HCT116 (cell line): Measurements from ENCODE around the gene BBS9. TPM values are rescaled to one million over a fixed set of nuclear protein-coding genes. Genes with fewer than 3 reads are reported as not detected.

Source experiments
- ATAC-seq: fragments of 200-7000 bp; cut with Tn5 transposase; 2 replicates; pipeline ENCODE4 v1.9.1; 2020; ENCODE audit warnings: mild to moderate bottlenecking, moderate library complexity
- BruUV-seq: library from RNA; stranded (reverse); fragments of 400-500 nt; replicated peaks from 2 replicates; lab custom pipeline; 2021; lab: Mats Ljungman, UMichigan
- CTCF ChIA-PET: fragments of 300-600 bp; sonication (Branson Sonifier 250); formaldehyde crosslinking; loops from one replicate; lab custom pipeline; 2021; ENCODE audit warnings: antibody characterized with exemption; lab: Charles Lee
- POLR2A ChIA-PET: fragments of 300-600, 350-600 bp; sonication (Branson Sonifier 250); formaldehyde crosslinking; loops from one replicate; lab custom pipeline; 2021; ENCODE audit warnings: antibody characterized with exemption; lab: Charles Lee
- RAD21 ChIA-PET, 2 experiments: fragments of 300-600 bp; sonication (Branson Sonifier 250); formaldehyde crosslinking; loops; one replicate each; lab custom pipeline; 2023; ENCODE audit warnings: low total read pairs in 2 of 2; ENCODE audit not compliant: uncharacterized antibody in 2 of 2, unreplicated experiment in 2 of 2, low non-redundant PET in 1 of 2; lab: Charles Lee
- DNase-seq: peaks from one replicate; pipeline ENCODE4 v3.0.0-alpha.2; 2010; ENCODE audit warnings: low read depth, low spot score
- H2AFZ ChIP-seq: fragments of 200-600 bp; shearing (Covaris generic), sonication (generic); 2 replicates; pipeline ENCODE4 v1.6.1; 2017; ENCODE audit warnings: low read depth, mixed run types, mixed read lengths, antibody characterized with exemption, low read length; ENCODE audit not compliant: poor library complexity, severe bottlenecking
- H3K27ac ChIP-seq: 2 replicates; pipeline ENCODE4 v1.5.1; 2012; ENCODE audit warnings: low read depth, low read length
- H3K27me3 ChIP-seq: fragments of 200-600 bp; sonication (generic); 2 replicates; pipeline ENCODE4 v1.6.1; 2016; ENCODE audit warnings: mixed run types, low read length, mixed read lengths; ENCODE audit not compliant: insufficient read depth
- H3K36me3 ChIP-seq, 2 experiments: fragments of 200-500 bp in 1 of 2; fragments of 200-600 bp in 1 of 2; sonication (Bioruptor generic) in 1 of 2; sonication (generic) in 1 of 2; 2 replicates each; pipeline versions ENCODE4 v1.5.1 to v1.6.1; 2014 to 2016; ENCODE audit warnings: low read length in 2 of 2, inconsistent platforms in 1 of 2, mixed read lengths in 1 of 2, mixed run types in 1 of 2; ENCODE audit not compliant: insufficient read depth in 2 of 2, control insufficient read depth in 1 of 2
- H3K4me1 ChIP-seq, 2 experiments: fragments of 200-600 bp in 1 of 2; sonication (generic) in 1 of 2; 2 replicates each; pipeline versions ENCODE4 v1.5.1 to v1.6.1; 2012 to 2017; ENCODE audit warnings: low read length in 2 of 2, inconsistent platforms in 1 of 2, mild to moderate bottlenecking in 1 of 2, mixed read lengths in 1 of 2, mixed run types in 1 of 2, moderate library complexity in 1 of 2; ENCODE audit not compliant: insufficient read depth in 2 of 2, control insufficient read depth in 1 of 2
- H3K4me2 ChIP-seq: fragments of 200-600 bp; sonication (generic); 2 replicates; pipeline ENCODE4 v1.6.1; 2017; ENCODE audit warnings: mixed run types, low read length, mixed read lengths
- H3K4me3 ChIP-seq, 2 experiments: fragments of 200-600 bp in 1 of 2; sonication (generic) in 1 of 2; replicated peaks in 1 of 2; 2 replicates each; pipeline ENCODE4 v1.5.1; 2011 to 2016; ENCODE audit warnings: low read length in 2 of 2, control low read depth in 1 of 2, low read depth in 1 of 2, mild to moderate bottlenecking in 1 of 2, mixed read lengths in 1 of 2, mixed run types in 1 of 2
- H3K79me2 ChIP-seq: fragments of 200-600 bp; sonication (generic); 2 replicates; pipeline ENCODE4 v1.6.1; 2017; ENCODE audit warnings: mild to moderate bottlenecking, mixed run types, low read length, moderate library complexity, mixed read lengths; ENCODE audit not compliant: insufficient read depth
- H3K9ac ChIP-seq: fragments of 200-600 bp; sonication (generic); 2 replicates; pipeline ENCODE4 v1.6.1; 2016; ENCODE audit warnings: low read length, mixed read lengths
- H3K9me2 ChIP-seq: fragments of 200-600 bp; sonication (generic), shearing (Covaris generic); 2 replicates; pipeline ENCODE4 v1.6.1; 2017; ENCODE audit warnings: mixed run types, mild to moderate bottlenecking, moderate library complexity; ENCODE audit not compliant: insufficient read depth
- H3K9me3 ChIP-seq, 2 experiments: fragments of 200-500 bp in 1 of 2; fragments of 200-600 bp in 1 of 2; sonication (Bioruptor generic) in 1 of 2; sonication (generic) in 1 of 2; 2 replicates each; pipeline ENCODE4 v1.6.1; 2014 to 2017; ENCODE audit warnings: low read length in 2 of 2, mixed read lengths in 2 of 2, inconsistent platforms in 1 of 2, low read depth in 1 of 2, mild to moderate bottlenecking in 1 of 2, mixed run types in 1 of 2, moderate library complexity in 1 of 2; ENCODE audit not compliant: control insufficient read depth in 1 of 2, insufficient read depth in 1 of 2
- H4K20me1 ChIP-seq: fragments of 200-600 bp; sonication (generic), shearing (Covaris generic); 2 replicates; pipeline ENCODE4 v1.6.1; 2017; ENCODE audit warnings: mixed run types, mild to moderate bottlenecking, moderate library complexity; ENCODE audit not compliant: insufficient read depth
- CBX3 ChIP-seq: IDR thresholded peaks from 2 replicates; pipeline ENCODE4 v1.6.1; 2012; ENCODE audit warnings: low read depth
- CEBPB ChIP-seq: IDR thresholded peaks from 2 replicates; pipeline ENCODE4 v1.6.1; 2012; ENCODE audit warnings: low read depth
- CTCF ChIP-seq, 3 experiments: fragments of 200-600 bp in 1 of 3; sonication (generic) in 1 of 3; IDR thresholded peaks in 2 of 3; conservative IDR thresholded peaks in 1 of 3; 2 replicates each; pipeline ENCODE4 v1.5.1; 2012 to 2017; ENCODE audit warnings: low read depth in 2 of 3, low read length in 2 of 3, antibody characterized with exemption in 1 of 3, borderline replicate concordance in 1 of 3, control low read depth in 1 of 3, mild to moderate bottlenecking in 1 of 3, mixed read lengths in 1 of 3, mixed run types in 1 of 3, moderate library complexity in 1 of 3; ENCODE audit not compliant: insufficient read depth in 1 of 3
- EZH2 ChIP-seq: fragments of 200-600 bp; sonication (generic); IDR thresholded peaks from 2 replicates; pipeline ENCODE4 v1.6.1; 2017; ENCODE audit warnings: antibody characterized with exemption, mixed run types
- FOSL1 ChIP-seq: IDR thresholded peaks from 2 replicates; pipeline ENCODE4 v1.6.1; 2012; ENCODE audit warnings: low read depth
- JUND ChIP-seq: IDR thresholded peaks from 2 replicates; pipeline ENCODE4 v1.6.1; 2012
- RAD21 ChIP-seq: IDR thresholded peaks from 2 replicates; pipeline ENCODE4 v1.6.1; 2012; ENCODE audit warnings: low read depth, mild to moderate bottlenecking
- REST ChIP-seq: IDR thresholded peaks from 2 replicates; pipeline ENCODE4 v1.6.1; 2012; ENCODE audit warnings: low read depth
- SP1 ChIP-seq: IDR thresholded peaks from 2 replicates; pipeline ENCODE4 v1.6.1; 2012; ENCODE audit warnings: low read depth
- ZBTB33 ChIP-seq: IDR thresholded peaks from 2 replicates; pipeline ENCODE4 v1.6.1; 2011; ENCODE audit warnings: mild to moderate bottlenecking, low read length, moderate library complexity; ENCODE audit not compliant: insufficient replicate concordance; ENCODE audit errors: extremely low read depth
- ZFX ChIP-seq: fragments of 450-650 bp; IDR thresholded peaks from 2 replicates; pipeline ENCODE4 v1.6.1; 2017
- intact Hi-C: fragments of 100-400 bp; cut with micrococcal nuclease; formaldehyde crosslinking; loops from 2 replicates; pipeline ENCODE4 v1.10.0; 2022
- total RNA-seq: library from RNA; stranded (reverse); gene quantifications from one replicate; pipeline ENCODE4 v1.2.1, GENCODE V29; 2021; ENCODE audit not compliant: unreplicated experiment

BBS9 gene
- total RNA-seq, 1 experiment from 2014 or later: 7.1 TPM

- peaks cover 0 to 3% of the 10 kb centered on the region in 2 experiments; a peak in 1 of 4 replicates for H3K4me1 ChIP-seq
- ATAC-seq: no peak
- intact Hi-C loops: no loop called here
- H3K36me3 ChIP-seq: no peaks in the 10 kb centered on the region
- H4K20me1 ChIP-seq: no peaks in the 10 kb centered on the region
- TF ChIP-seq JUND: no peak
- TF ChIP-seq ZBTB33: no peak
- TF ChIP-seq CEBPB: no peak
- no peak for TF ChIP-seq SP1
- TF ChIP-seq EZH2: no peak
- TF ChIP-seq RAD21: no peak
- no peak for TF ChIP-seq ZFX
- TF ChIP-seq CBX3: no peak
- TF ChIP-seq FOSL1: no peak
- TF ChIP-seq CTCF (IDR thresholded peaks at IDR 0.05 in 2 of 3, conservative IDR thresholded peaks at IDR 0.05 in 1 of 3; ENCODE audit: borderline replicate concordance in 1 of 3, insufficient read depth in 1 of 3, low read depth in 2 of 3, low read length in 2 of 3): no peak
- TF ChIP-seq REST: no peak
- H3K9ac ChIP-seq: no peak overlapping the region
- H3K9me2 ChIP-seq: no peaks in the 10 kb centered on the region
- BruUV-seq: no TSS peak
- DNase-seq: no peak
- H3K27ac ChIP-seq: no peak overlapping the region
- H3K9me3 ChIP-seq: no peaks in the 10 kb centered on the region
- ChIA-PET CTCF (no interaction called here), POLR2A (no interaction called here), RAD21 (no interaction called here)
- H3K27me3 ChIP-seq: no peaks in the 10 kb centered on the region
- H2AFZ ChIP-seq: no peak overlapping the region
- H3K79me2 ChIP-seq: no peaks in the 10 kb centered on the region
- H3K4me2 ChIP-seq: no peak overlapping the region
- no peak overlapping the region for H3K4me3 ChIP-seq
These were observed 66.9 kb downstream of the BBS9 start for GRCh38 chr7:33196221-33196620.
